ENCODE results near the gene UNC5A.

- TF ChIP-seq CTCF (conservative IDR thresholded peaks at IDR 0.05): no peak
- TF ChIP-seq EZH2 (IDR thresholded peaks at IDR 0.05; ENCODE audit: low read depth): no peak
These were observed 14.2 kb downstream of the UNC5A start for GRCh38 chr5:176824604-176825003.

Measured in PC-9 (cell line).